GM21381 (cell line): ENCODE results near the gene CACNA2D2.
"Not testable (repeated sequence)": the region's sequence is repeated elsewhere in the genome, so short reads cannot be mapped to it uniquely, and the experiment has no call there.

Experiments
- ATAC-seq: cut with Tn5 transposase; IDR thresholded peaks from one replicate; pipeline ENCODE4 v1.9.1; 2021; ENCODE audit warnings: mild to moderate bottlenecking, moderate library complexity; ENCODE audit not compliant: unreplicated experiment

CACNA2D2 gene

GRCh38 chr3:50530001-50530970, 26.9 kb upstream of the CACNA2D2 start:
- ATAC-seq = no peak

GRCh38 chr3:50525987-50526386, 22.6 kb upstream of the CACNA2D2 start:
- ATAC-seq = no peak

GRCh38 chr3:50525191-50525910, 21.9 kb upstream of the CACNA2D2 start:
- no peak for ATAC-seq

- ATAC-seq = no peak
These were observed 21.3 kb upstream of the CACNA2D2 start for GRCh38 chr3:50524746-50525145.

- ATAC-seq = no peak
These were observed 19.9 kb upstream of the CACNA2D2 start for GRCh38 chr3:50523279-50523811.

GRCh38 chr3:50521572-50521971, 18.1 kb upstream of the CACNA2D2 start:
- no peak for ATAC-seq

GRCh38 chr3:50520849-50521248, 17.4 kb upstream of the CACNA2D2 start:
- ATAC-seq = no peak

GRCh38 chr3:50519471-50520089, 16.1 kb upstream of the CACNA2D2 start:
- no peak for ATAC-seq

- no peak for ATAC-seq
These were observed 15.0 kb upstream of the CACNA2D2 start for GRCh38 chr3:50518436-50518835.

- ATAC-seq = no peak
These were observed 14.3 kb upstream of the CACNA2D2 start for GRCh38 chr3:50517721-50518206.

- ATAC-seq = no peak
These were observed 13.0 kb upstream of the CACNA2D2 start for GRCh38 chr3:50516440-50516871.

GRCh38 chr3:50515565-50516439, 12.4 kb upstream of the CACNA2D2 start:
- ATAC-seq = no peak

GRCh38 chr3:50512908-50513307, 9.5 kb upstream of the CACNA2D2 start:
- not testable (repeated sequence) for ATAC-seq

GRCh38 chr3:50512131-50512530, 8.7 kb upstream of the CACNA2D2 start:
- ATAC-seq = no peak

GRCh38 chr3:50510325-50510724, 6.9 kb upstream of the CACNA2D2 start:
- ATAC-seq = no peak

- no peak for ATAC-seq
These were observed 6.3 kb upstream of the CACNA2D2 start for GRCh38 chr3:50509715-50510114.

- ATAC-seq = no peak
These were observed 5.4 kb upstream of the CACNA2D2 start for GRCh38 chr3:50508821-50509220.

GRCh38 chr3:50506169-50506568, 2.7 kb upstream of the CACNA2D2 start:
- no peak for ATAC-seq

GRCh38 chr3:50504681-50505080, 1.2 kb upstream of the CACNA2D2 start:
- no peak for ATAC-seq
